Fibroblast of lung (primary cell): ENCODE results near the gene ZBTB4. TPM values are rescaled to one million over a fixed set of nuclear protein-coding genes. Genes with fewer than 3 reads are reported as not detected.
"Not testable (repeated sequence)": the region's sequence is repeated elsewhere in the genome, so short reads cannot be mapped to it uniquely, and the experiment has no call there.

ENCODE experiments used
- DNase-seq, 2 donors: peaks; one replicate each; pipeline versions ENCODE4 v3.0.0 to v3.0.0-alpha.2; 2010; ENCODE audit warnings: low read depth in 2 of 2
- H2AFZ ChIP-seq: 2 replicates; pipeline ENCODE4 v1.5.1; 2012; ENCODE audit warnings: low read length, control low read depth, inconsistent platforms
- H3K27ac ChIP-seq: 2 replicates; pipeline ENCODE4 v1.5.1; 2011; ENCODE audit warnings: low read length, control low read depth; ENCODE audit not compliant: insufficient read depth
- H3K27me3 ChIP-seq: 2 replicates; pipeline ENCODE4 v1.5.1; 2011; ENCODE audit warnings: mild to moderate bottlenecking, low read length; ENCODE audit not compliant: control insufficient read depth, insufficient read depth
- H3K36me3 ChIP-seq: 2 replicates; pipeline ENCODE4 v1.5.1; 2011; ENCODE audit warnings: low read length; ENCODE audit not compliant: control insufficient read depth, insufficient read depth
- H3K4me1 ChIP-seq: 2 replicates; pipeline ENCODE4 v1.5.1; 2011; ENCODE audit warnings: low read length; ENCODE audit not compliant: control insufficient read depth, insufficient read depth; ENCODE audit errors: extremely low read depth
- H3K4me2 ChIP-seq: 2 replicates; pipeline ENCODE4 v1.5.1; 2011; ENCODE audit warnings: low read length, control low read depth; ENCODE audit not compliant: insufficient read depth; ENCODE audit errors: extremely low read depth
- H3K4me3 ChIP-seq, 4 experiments: fragments of 200-600 bp in 1 of 4; sonication (generic) in 1 of 4; replicated peaks in 1 of 4; 2 replicates each; pipeline ENCODE4 v1.5.1; 2011 to 2016; ENCODE audit warnings: low read length in 4 of 4, low read depth in 3 of 4, mild to moderate bottlenecking in 3 of 4, control low read depth in 2 of 4, inconsistent platforms in 1 of 4, mixed read lengths in 1 of 4; ENCODE audit not compliant: insufficient read depth in 1 of 4; ENCODE audit errors: control extremely low read depth in 1 of 4
- H3K79me2 ChIP-seq: 2 replicates; pipeline ENCODE4 v1.5.1; 2012; ENCODE audit warnings: mild to moderate bottlenecking, low read length, inconsistent platforms; ENCODE audit not compliant: control insufficient read depth, insufficient read depth
- H3K9ac ChIP-seq: 2 replicates; pipeline ENCODE4 v1.5.1; 2011; ENCODE audit warnings: mild to moderate bottlenecking, low read length, control low read depth; ENCODE audit not compliant: insufficient read depth
- H3K9me3 ChIP-seq: 2 replicates; pipeline ENCODE4 v1.5.1; 2012; ENCODE audit warnings: low read depth, low read length; ENCODE audit not compliant: control insufficient read depth, insufficient read depth
- H4K20me1 ChIP-seq: 2 replicates; pipeline ENCODE4 v1.5.1; 2011; ENCODE audit warnings: low read length; ENCODE audit not compliant: control insufficient read depth, insufficient read depth; ENCODE audit errors: extremely low read depth
- CTCF ChIP-seq, 2 donors: IDR thresholded peaks in 1 of 2; conservative IDR thresholded peaks in 1 of 2; 1 replicate in 1 of 2; 2 replicates in 1 of 2; pipeline ENCODE4 v1.5.1; 2011 to 2012; ENCODE audit warnings: low read length in 2 of 2, control low read depth in 1 of 2, inconsistent platforms in 1 of 2, low read depth in 1 of 2, mild to moderate bottlenecking in 1 of 2
- EZH2 ChIP-seq: IDR thresholded peaks from 2 replicates; pipeline ENCODE4 v1.5.1; 2012; ENCODE audit warnings: low read length, control low read depth, mild to moderate bottlenecking; ENCODE audit errors: missing control alignments
- polyA plus RNA-seq, 2 donors: library from polyadenylated mRNA; depleted of rRNA in 1 of 2; stranded (reverse) in 1 of 2; unstranded in 1 of 2; fragments of >200 nt; gene quantifications; 2 replicates each; pipeline ENCODE4 v1.2.1, GENCODE V29; 2011 to 2012; ENCODE audit warnings: missing spikeins in 1 of 2
- total RNA-seq: library from RNA; depleted of rRNA; stranded (reverse); fragments of >200 nt; gene quantifications from 2 replicates; pipeline ENCODE4 v1.2.1, GENCODE V29; 2014

The ZBTB4 gene
- total and polyA plus RNA-seq, 2 donors (not counting 1 experiment from before 2014, with no cell fraction given) = 21.3 to 29.9 TPM

DNA sequence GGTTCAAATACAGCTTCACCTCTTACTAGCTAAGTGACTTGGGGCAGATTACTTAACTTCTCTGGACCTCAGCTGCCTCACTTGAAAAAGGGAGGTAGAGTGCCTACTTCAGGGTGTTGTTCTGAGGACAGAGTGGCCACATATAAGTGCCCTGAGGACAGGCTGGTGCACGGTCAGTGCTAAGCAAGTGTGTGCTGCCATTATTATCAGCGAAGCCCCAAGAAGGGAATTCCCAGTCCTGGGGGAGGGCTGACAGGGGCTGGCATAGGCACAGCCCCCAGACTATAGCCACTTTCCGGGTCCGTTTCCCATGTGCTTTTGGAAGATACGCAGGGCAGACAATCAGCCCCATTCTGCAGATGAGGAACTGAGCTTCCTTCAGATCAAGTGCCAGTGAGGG lies 2.5 kb downstream of the ZBTB4 start:
- no peak for DNase-seq
- Histone ChIP-seq H3K4me3 (peak overlapping the region; percentile 30 to 91 (median 75)), H3K9ac (peak overlapping the region; percentile 54), H2AFZ (no peak overlapping the region), H4K20me1 (peaks cover 2% of the 10 kb centered on the region), H3K36me3 (peaks cover 2% of the 10 kb centered on the region), H3K27me3 (no peaks in the 10 kb centered on the region), H3K79me2 (peaks cover 73% of the 10 kb centered on the region), H3K4me1 (peaks cover 21% of the 10 kb centered on the region), H3K4me2 (peak overlapping the region; percentile 90), H3K9me3 (no peaks in the 10 kb centered on the region), H3K27ac (peak overlapping the region; percentile 91)
- TF ChIP-seq CTCF (conservative IDR thresholded peaks at IDR 0.05 in 1 of 2, IDR thresholded peaks at IDR 0.05 in 1 of 2; ENCODE audit: low read depth in 1 of 2, low read length in 2 of 2) (no peak), EZH2 (no peak)

GRCh38 chr17:7476494-7476893 lies 2.9 kb downstream of the ZBTB4 start:
- Histone ChIP-seq H3K4me1 (peaks cover 21% of the 10 kb centered on the region), H2AFZ (no peak overlapping the region), H3K4me3 (peak overlapping the region in 1 of 4 experiments; percentile 91), H3K27ac (peak overlapping the region; percentile 91), H3K4me2 (peak overlapping the region; percentile 60), H4K20me1 (peaks cover 2% of the 10 kb centered on the region), H3K9ac (no peak overlapping the region), H3K79me2 (peaks cover 76% of the 10 kb centered on the region), H3K36me3 (peaks cover 2% of the 10 kb centered on the region), H3K27me3 (no peaks in the 10 kb centered on the region), H3K9me3 (no peaks in the 10 kb centered on the region)
- DNase-seq = peak in 1 of 2 donors; percentile 68
- no peak for TF ChIP-seq CTCF (conservative IDR thresholded peaks at IDR 0.05 in 1 of 2, IDR thresholded peaks at IDR 0.05 in 1 of 2; ENCODE audit: low read depth in 1 of 2, low read length in 2 of 2)
- no peak for TF ChIP-seq EZH2

GRCh38 chr17:7475764-7476422 lies 3.5 kb downstream of the ZBTB4 start:
- Histone ChIP-seq H3K4me2 (peak overlapping the region; percentile 27), H3K27ac (peak overlapping the region; percentile 91)

GRCh38 chr17:7474767-7475166 lies 4.7 kb downstream of the ZBTB4 start:
- H3K27me3 ChIP-seq, DNase-seq, H3K4me3 ChIP-seq, H3K27ac ChIP-seq, H3K4me2 ChIP-seq, H3K9me3 ChIP-seq, H4K20me1 ChIP-seq, H2AFZ ChIP-seq, H3K9ac ChIP-seq, H3K36me3 ChIP-seq: not testable (repeated sequence)
- Histone ChIP-seq H3K79me2 (peaks cover 85% of the 10 kb centered on the region), H3K4me1 (peaks cover 16% of the 10 kb centered on the region)

More at GRCh38 chr17:7475764-7476422, 3.5 kb downstream of the ZBTB4 start:
- Histone ChIP-seq H4K20me1 (peaks cover 2% of the 10 kb centered on the region), H3K4me1 (peaks cover 21% of the 10 kb centered on the region), H3K79me2 (peaks cover 81% of the 10 kb centered on the region), H3K4me3 (peak overlapping the region in 1 of 4 experiments; percentile 91), H2AFZ (no peak overlapping the region), H3K9ac (no peak overlapping the region), H3K9me3 (no peaks in the 10 kb centered on the region), H3K36me3 (peaks cover 2% of the 10 kb centered on the region), H3K27me3 (no peaks in the 10 kb centered on the region)
- TF ChIP-seq EZH2 = no peak
- no peak for TF ChIP-seq CTCF (conservative IDR thresholded peaks at IDR 0.05 in 1 of 2, IDR thresholded peaks at IDR 0.05 in 1 of 2; ENCODE audit: low read depth in 1 of 2, low read length in 2 of 2)
- DNase-seq = peak in 1 of 2 donors; percentile 39
